PFSK-1 (cell line): ENCODE data around the gene PARN.

Experiments used
- POLR2AphosphoS5 ChIP-seq: IDR thresholded peaks from 2 replicates; pipeline ENCODE4 v1.6.1; 2012; ENCODE audit warnings: low read depth, mild to moderate bottlenecking, control low read depth, low read length, moderate library complexity
- TAF1 ChIP-seq: IDR thresholded peaks from 2 replicates; pipeline ENCODE4 v1.6.1; 2012; ENCODE audit warnings: low read length, control low read depth, borderline replicate concordance; ENCODE audit not compliant: insufficient read depth
- TF ChIP-seq, protein P1 (sequence below), 2 experiments: IDR thresholded peaks; 2 replicates each; pipeline versions ENCODE4 v1.6.1 to v1.8.0; 2011 to 2012; ENCODE audit warnings: low read depth in 2 of 2, low read length in 2 of 2, control low read depth in 1 of 2, inconsistent platforms in 1 of 2, mild to moderate bottlenecking in 1 of 2, moderate library complexity in 1 of 2; ENCODE audit not compliant: insufficient read depth in 1 of 2

DNA sequence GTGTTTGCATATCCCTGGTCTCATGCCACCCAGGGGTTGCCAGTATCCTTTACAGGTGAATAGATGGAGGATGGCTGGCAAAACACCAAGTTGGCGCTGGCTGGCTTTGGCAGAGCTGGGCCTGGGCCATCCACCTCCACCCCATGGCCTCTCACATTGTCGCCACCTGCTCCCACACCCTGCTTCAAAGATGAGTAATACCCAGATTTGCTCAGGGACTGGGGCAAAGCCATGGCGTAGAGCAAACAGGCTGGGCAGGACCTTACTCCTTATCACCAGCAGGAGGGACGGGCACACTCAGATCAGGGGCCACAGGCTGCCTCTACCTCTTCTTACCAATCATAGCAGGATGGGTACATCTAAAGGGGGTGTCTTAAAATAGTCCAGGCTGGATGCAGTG lies 39.7 kb upstream of the PARN start:
- no peak for TF ChIP-seq TAF1
- TF ChIP-seq POLR2AphosphoS5 = no peak
- TF ChIP-seq, protein P1, sequence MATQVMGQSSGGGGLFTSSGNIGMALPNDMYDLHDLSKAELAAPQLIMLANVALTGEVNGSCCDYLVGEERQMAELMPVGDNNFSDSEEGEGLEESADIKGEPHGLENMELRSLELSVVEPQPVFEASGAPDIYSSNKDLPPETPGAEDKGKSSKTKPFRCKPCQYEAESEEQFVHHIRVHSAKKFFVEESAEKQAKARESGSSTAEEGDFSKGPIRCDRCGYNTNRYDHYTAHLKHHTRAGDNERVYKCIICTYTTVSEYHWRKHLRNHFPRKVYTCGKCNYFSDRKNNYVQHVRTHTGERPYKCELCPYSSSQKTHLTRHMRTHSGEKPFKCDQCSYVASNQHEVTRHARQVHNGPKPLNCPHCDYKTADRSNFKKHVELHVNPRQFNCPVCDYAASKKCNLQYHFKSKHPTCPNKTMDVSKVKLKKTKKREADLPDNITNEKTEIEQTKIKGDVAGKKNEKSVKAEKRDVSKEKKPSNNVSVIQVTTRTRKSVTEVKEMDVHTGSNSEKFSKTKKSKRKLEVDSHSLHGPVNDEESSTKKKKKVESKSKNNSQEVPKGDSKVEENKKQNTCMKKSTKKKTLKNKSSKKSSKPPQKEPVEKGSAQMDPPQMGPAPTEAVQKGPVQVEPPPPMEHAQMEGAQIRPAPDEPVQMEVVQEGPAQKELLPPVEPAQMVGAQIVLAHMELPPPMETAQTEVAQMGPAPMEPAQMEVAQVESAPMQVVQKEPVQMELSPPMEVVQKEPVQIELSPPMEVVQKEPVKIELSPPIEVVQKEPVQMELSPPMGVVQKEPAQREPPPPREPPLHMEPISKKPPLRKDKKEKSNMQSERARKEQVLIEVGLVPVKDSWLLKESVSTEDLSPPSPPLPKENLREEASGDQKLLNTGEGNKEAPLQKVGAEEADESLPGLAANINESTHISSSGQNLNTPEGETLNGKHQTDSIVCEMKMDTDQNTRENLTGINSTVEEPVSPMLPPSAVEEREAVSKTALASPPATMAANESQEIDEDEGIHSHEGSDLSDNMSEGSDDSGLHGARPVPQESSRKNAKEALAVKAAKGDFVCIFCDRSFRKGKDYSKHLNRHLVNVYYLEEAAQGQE (IDR thresholded peaks at IDR 0.05; ENCODE audit: insufficient read depth in 1 of 2, low read depth in 2 of 2, low read length in 2 of 2) = no peak
